Mesenteric fat pad (tissue), 1 donor: ENCODE results near the gene CNKSR1. TPM values are rescaled to one million over a fixed set of nuclear protein-coding genes. Genes with fewer than 3 reads are reported as not detected.

ENCODE experiments used
- DNase-seq: peaks from one replicate; pipeline ENCODE4 v3.0.0-alpha.2; 2020; ENCODE audit warnings: low spot score
- total RNA-seq: library from RNA; stranded (reverse); fragmentation: NEBNext Ultra II Directional; extraction: Animal tissue kit (Norgen Biotek cat#: 25700); gene quantifications from one replicate; pipeline ENCODE4 v1.2.1, GENCODE V29; 2021
- donor health status: DM: yes; HTN: yes; CAD: no.

Gene CNKSR1
- total RNA-seq, 1 donor from 2014 or later: 1.7 TPM

DNA sequence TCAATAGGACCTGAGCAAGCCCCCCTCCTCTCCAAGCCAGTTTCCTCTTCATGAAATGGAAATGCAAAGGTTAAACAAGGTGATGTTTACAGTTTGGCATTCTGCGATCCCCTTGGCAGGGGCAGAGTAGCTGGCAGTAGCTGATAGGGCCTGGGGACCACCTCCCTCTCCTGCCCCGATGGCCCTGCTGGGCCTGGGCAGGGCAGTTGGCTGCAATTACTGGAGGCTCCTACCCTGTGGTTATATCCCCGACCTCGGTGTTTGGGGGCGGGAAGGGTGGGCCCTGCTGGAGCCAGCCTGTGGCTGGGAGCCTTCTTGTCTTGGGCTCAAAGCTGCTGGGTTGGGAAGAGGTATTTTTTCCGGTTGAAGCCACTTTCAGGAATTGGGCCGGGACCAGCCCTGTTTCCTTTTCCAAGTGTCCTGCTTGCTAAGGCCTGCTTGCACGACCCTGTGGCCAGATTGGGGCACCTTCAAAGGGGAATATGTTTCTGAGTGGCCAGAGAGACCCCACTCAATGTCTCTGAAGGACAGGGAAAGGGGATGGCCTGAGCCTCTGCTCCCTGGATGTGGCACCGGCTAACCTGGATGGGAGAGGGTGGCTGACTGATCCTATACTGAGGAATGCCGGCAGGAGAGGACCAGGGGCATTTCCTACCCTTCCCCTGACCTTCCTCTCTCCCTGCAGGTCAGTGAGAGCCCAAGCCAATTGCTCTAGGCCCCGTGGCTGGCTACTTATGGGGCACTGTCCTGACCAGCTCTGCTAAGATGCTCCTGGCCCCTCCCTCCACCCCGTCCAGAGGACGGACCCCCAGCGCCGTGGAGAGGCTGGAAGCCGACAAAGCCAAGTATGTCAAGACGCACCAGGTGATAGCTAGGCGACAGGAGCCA lies 16.5 kb upstream of the CNKSR1 start:
- DNase-seq: no peak

DNA sequence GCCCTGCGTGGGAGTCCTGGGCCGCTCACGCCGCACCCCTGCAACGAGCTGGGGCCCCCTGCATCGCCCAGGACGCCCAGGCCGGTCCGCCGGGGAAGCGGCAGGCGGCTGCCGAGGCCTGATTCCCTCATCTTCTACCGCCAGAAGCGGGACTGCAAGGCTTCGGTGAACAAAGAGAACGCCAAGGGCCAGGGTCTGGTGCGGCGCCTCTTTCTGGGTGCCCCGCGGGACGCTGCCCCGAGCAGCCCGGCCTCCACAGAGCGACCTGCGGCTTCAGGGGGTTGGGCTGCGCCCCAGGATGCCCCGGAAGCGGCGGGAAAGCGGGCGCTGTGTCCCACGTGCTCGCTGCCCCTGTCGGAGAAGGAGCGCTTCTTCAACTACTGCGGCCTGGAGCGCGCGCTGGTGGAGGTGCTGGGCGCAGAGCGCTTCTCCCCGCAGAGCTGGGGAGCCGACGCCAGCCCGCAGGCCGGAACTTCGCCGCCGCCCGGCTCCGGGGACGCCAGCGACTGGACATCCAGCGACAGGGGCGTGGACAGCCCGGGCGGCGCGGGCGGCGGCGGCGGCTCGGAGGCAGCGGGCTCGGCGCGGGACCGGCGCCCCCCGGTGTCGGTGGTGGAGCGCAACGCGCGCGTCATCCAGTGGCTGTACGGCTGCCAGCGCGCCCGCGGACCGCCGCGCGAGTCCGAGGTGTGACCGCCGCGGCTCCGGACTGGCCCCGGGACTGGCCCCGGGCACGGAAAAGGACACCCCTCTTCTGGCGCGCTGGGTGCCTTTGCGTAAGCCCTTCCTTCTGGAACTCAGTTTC lies 15.7 kb upstream of the CNKSR1 start:
- no peak for DNase-seq

DNA sequence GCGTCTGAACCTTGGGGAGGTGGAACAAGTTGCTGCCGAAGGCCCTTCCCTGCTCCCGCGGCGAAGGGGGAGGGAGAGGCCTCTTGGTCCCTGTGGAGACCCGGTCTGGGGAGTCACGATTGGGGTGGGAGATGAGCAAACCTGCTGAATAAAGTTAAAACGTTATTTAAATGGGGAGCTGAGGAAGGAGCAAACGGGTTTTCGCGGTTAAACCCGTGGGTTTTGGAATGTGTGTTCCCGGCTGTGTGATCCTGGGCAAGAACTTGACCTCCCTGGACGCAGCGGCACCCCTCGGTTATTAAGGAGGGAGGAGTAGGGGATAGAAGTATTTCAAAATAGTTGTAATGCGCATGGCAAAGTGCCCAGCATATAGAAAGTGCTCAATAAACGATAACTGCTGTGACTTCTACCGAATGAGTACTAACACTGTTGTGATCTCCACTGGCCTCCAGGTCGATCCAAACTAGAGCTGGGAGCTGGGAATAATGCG lies 15.0 kb upstream of the CNKSR1 start:
- DNase-seq: no peak

DNA sequence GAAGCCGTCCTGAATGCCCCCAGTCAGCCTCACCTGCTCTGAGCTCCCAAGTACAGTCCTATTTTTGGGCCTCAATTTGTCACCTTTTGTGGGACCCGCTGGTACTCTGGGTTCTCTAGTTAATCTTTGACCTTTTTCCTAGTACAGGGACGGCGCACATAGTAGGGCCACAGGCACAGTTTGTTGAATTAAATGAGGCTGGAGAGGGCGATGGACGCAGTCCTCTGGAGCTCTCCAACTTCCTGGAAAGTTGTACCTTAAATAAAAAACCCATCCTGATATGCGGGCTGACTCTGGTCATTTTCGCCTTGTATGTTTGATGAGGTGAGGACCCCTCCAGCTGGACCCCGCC lies 13.6 kb upstream of the CNKSR1 start:
- DNase-seq: no peak

DNA sequence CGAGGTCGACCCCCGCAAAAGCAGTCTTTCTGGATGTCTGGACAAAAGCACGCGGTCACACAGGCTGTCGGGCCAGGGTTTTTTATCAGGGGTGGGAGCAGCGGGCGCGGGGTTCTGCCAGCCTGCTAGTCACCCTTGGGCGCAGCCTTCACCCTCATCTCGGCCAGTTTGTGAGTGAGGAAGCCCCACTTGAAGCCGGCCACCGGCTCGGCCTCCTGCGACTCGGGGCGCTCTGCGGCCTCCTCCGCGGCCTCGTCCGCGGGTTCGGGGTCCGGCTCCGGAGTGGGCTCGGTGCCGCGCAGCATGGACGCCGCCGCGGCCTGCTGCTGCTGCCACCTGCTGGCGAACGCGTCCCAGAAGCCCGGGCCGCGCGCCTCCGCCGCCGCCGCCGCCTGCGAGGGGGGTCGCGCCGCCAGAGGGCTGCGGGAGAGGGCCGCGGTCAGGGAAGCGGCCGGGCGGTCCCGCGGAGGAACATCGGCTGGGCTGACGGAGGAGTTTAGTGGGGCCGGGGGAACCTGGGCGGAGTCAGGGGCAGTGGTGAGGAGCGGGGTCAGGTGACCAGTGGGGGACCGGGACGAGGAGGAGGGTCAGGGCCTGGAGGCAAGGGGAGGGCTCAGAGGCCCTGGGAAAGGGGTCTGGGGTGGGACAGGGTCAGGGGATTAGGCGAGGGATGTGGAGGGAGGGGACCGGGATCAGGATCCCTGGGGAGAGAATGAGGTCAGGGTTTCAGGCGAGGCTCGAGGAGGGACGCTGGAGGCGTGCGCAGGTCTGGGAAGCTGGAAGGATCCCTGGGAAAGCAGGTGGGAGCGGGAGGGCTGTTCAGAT lies 13.0 kb upstream of the CNKSR1 start:
- no peak for DNase-seq

DNA sequence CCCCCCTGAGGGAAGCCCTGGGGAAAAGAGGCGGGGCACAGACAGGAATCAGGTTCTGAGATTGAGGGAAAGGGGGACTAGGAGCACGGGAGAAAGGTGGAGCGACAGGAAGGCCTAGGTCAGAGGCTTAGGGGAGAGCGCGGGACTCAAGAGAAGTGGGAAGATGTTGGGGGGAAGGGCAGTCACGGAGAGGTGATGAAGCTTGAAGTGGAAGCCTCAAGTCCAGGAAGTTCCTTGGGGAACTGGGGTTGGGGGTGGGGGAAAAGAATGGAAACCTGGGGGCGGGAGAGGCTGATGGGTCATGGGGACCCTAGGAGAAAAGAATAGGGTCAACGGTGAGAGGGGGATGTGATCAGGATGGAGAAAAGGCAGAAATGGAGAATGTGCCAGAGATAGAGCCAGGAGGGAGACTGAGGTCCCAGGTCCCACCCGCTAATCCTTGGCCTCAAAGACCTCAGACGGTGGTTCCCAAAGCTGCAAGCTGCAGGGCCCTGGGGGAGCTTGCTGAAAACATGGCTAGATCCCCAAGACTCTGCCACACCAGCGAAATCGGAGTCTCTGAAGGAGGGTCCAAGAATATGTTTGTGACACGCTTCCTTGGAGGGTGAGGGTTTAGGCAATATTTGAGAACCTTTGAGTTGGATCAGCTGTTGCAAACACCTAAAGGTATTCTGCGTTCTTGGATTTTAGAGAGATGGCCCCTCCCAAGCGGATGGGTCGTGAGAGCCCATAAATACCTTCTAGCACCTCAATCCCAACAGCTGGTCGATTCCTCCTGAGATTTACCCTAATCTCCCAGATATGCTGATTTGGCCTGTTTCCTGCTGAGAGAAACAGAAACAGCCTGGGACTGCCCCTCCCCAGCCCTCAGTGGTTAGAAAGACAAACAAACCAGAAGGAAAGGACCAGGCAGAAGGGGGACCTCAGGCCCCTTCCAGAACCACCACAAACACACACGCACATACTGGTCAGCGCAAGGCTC lies 12.1 kb upstream of the CNKSR1 start:
- DNase-seq: no peak

DNA sequence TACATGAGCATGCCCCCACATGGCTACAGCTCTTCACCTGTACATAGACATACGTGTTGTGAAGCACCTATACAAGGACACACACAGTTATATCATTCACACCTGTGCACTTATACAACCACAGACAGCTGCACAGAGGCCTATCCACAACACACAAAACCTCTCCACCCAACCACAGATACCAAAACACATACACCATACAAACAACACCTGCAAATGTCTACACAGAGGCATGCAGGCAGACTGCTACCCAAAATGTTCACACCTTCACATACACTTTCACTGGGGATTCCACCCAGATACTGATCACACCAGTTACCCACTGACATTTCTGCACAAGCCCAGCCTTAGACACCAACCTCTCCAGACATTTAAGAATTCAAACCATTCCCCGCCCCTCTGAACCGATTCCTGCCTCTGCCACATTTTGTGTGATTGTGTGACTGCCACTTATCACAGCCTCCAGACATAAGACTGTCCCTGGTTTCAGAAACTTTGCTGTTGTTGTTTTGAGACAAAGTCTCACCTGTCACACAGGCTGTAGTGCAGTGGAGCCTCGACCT lies 10.5 kb upstream of the CNKSR1 start:
- no peak for DNase-seq

DNA sequence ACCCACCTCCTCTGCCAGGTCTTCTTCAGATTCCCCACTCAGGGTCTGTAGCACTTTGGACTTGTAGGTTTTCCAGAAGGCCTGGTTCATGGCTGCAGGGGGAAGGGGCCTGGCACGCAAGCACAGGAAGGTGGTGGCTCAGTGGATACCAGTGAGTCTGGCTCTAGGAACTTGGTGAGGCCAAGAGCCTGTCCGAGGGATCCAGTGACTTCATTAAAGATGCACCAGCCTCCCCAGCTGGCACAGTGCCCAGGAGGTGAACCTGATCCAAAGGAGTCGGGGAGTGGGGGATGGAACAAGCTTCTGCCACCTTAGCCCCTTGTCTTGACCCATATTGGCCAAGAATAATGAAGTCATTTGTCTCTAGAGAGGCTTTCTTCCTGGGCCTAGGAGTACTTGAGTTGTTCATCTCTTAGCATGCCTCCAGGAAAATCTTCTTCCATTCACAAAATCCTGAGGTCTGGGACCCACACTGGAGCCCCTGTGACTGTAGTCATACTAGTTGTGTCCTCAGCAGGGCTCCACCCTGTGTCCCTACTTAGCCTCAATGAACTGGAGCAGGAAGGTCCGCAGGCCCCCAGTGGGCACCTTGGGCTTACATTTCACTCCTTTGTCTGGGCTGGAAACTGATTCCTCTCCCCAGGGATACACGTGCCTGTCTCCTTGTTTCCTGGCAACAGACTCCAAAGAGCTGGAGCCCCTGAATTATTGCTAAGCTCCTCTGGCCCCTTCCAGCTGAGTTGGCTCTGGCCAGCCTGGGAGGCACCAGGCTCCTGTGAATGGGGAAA lies 8.7 kb upstream of the CNKSR1 start, which contains the start of gene C1orf232:
Gene C1orf232, minus strand, starts transcription at position 554 of the 788 bp plus-strand sequence. Its CDS starts 464 bp downstream, at position 90.
- no peak for DNase-seq

DNA sequence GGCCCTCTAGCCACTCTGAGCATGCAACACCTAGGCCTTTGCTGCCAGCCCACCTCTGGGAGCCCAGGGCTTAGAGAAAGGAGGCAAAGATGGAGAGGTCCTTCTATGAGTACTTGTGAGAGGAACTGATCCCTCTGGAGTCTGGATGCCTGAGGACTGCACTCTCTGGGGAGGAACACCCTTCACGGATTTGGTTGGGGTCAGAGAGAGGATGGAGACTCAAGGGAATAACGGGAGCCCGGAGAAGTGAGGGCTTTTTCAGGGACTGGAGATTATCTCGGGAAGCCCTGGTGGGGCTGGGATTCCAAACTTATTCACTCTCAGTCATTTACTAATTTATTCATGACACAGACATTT lies 8.1 kb upstream of the CNKSR1 start:
- no peak for DNase-seq

DNA sequence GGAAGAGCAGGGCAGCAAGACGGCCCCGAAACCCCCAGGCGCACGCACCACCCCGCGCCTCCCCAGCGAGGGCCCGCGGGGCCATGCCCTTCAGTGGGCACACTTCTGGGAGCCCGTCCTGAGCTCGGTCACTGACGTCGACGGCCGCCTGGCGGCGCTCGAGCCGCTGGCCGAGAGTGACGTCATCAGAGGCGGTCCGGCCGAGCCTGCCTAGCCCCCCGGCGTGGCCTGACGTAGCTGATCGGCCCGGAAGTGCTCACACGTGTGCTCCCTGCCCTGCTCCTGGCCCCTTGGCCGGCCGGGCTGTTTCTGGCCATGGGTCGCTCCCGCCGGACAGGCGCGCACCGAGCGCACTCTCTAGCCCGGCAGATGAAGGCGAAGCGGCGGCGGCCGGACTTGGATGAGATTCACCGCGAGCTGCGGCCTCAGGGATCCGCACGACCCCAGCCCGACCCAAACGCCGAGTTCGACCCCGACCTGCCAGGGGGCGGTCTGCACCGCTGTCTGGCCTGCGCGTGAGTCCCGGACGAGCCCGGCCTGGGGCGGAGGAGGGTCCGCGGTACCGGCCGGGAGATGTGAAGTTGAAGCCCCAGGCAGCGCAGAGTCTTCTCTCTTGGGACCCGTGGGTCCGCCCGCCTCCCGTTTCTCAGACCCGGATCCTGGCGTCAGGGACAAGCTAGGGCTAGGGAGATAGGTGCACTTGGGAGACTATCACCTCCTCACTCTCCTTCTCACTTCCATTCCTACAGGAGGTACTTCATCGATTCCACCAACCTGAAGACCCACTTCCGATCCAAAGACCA lies 7.4 kb upstream of the CNKSR1 start, which contains the start of gene ZNF593:
Gene ZNF593, plus strand, starts transcription at position 240 of the 803 bp plus-strand sequence. Its CDS starts 76 bp downstream, at position 316.
- DNase-seq: peak; percentile 97

DNA sequence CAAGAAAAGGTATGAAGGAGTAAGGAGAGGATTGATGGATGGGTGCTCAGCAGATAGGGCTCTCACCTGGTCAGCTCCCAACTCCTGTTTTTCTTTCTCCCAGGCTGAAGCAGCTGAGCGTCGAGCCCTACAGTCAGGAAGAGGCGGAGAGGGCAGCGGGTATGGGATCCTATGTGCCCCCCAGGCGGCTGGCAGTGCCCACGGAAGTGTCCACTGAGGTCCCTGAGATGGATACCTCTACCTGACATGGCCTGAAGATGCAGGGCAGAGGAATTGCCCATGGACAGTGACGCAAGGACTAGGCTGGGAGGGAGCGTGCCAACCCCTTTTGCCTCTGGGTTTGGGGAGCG lies 6.8 kb upstream of the CNKSR1 start:
- no peak for DNase-seq

DNA sequence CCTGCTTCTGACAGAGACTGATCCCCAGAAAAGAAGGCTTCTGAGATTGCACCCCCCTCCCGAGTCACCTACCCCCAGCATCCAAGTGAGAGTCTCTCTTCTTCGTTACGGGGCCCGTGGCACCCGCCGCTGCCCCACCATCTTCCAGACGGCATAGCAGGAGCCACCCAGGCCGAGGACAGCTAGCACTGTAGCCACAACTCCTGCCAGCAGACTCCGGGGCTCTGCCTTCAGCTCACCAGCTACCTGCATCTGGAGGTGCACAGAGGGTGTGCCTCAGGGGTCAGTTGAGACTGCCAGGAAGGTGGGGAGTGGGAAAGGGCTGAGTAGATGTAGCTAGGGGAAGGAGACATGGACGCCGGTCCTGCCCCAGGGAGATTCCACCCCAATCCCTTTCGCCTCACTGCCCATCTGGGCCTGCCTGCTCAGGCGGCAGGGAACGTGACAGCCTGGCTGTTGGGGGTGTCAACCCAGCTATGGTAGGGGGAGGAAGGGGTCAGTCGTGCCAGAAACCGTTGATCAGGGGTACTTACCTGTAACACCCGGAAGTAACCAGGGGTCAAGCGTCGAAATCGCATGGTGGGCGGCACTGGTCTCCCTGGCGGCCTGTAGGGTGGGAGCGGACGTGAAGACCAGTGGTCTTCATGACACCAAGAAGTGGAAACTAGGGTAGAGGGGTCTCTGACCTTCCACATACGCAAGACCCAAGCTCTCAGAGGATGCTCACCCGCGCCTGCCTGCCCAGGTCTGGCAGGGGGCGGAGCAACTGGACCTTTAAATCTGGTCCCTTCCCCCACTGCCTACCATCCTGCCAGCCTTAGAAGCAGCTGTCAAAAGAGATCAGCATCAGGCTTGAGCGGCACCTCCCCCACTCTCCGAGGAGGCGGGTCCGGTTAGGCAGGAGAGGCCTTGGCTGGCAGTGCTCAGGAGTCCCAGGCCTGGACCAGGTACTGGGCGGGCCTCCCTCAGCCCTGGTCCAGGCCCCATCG lies 5.9 kb upstream of the CNKSR1 start, which contains the start of gene ZNF593OS:
Gene ZNF593OS, minus strand, starts transcription at position 749 of the 989 bp plus-strand sequence. Its CDS starts 171 bp downstream, at position 578.
- no peak for DNase-seq

DNA sequence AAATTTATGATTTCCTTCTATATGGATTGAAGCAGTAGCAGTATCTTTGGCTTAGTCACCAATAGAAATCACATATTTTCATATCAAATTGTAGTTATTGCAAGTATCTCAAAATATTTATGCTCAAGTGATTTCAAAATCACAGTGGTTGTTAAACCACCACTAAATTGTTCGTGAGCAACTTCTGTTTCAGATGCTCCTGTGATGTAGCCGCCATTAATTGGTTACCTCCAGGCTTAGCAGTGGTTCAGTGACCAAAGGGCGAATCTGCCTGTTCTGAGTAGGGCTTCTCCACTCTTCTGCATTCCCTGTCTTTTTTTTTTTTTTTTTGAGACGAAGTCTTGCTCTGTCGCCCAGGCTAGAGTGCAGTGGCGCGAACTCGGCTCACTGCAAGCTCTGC lies 1.9 kb upstream of the CNKSR1 start:
- DNase-seq: no peak

DNA sequence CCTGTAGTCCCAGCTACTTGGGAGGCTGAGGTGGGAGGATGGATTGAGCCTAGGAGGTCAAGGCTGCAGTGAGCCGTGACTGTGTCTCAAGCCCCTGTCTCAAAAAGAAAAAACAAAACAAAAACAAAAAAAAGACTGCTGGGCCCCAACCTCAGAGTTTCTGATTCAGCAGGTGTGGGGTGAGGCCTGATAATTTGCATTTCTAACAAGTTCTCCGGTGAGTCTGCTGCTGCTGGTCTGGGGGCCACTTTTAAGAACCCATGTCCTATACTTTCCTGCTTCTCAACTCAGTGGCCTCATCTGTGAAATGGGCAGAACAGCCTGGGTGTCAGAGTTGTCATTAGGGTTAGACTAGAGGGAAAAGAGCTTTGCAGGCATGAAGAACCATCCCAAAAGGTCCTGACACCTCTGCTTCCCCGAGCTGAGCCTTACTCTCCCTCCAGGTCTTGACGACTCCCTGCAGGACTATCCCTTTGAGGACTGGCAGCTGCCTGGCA lies 2.8 kb downstream of the CNKSR1 start:
- no peak for DNase-seq

DNA sequence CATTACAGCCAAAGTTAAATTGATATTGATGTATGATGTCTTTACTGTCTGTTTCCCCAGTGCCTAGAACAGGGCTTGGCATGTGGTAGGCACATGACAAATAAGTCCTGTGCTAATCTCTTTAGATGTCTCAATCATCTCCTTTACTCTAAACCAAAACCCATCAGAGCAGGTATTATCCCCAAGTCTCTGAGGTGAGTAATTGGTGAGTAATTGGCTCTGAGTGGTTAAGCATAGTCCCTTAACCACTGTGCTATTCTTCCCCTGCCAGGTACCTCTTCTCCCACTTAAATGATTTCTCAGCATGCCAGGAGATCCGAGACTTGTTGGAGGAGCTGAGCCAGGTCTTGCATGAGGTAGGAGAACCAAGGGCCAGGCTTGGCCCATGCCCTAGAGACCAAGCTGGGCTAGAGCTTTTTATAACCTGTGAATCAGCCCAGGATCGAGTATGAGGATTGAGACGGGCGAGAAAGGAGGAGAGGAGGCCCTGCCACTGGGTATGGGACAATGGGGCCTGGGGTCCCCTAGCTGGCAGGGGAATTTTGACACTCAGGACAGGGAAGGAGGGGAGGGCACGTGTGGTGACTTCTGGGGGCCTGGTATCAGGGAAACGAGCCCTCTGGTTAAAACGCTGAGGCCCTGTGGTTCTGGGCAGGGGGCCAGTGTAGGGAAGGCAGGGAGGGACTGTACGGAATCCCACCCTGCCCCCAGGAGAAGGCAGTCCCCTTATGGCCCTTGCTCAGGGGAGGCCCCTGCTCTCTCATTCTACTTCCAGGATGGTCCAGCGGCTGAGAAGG lies 4.5 kb downstream of the CNKSR1 start:
- no peak for DNase-seq

DNA sequence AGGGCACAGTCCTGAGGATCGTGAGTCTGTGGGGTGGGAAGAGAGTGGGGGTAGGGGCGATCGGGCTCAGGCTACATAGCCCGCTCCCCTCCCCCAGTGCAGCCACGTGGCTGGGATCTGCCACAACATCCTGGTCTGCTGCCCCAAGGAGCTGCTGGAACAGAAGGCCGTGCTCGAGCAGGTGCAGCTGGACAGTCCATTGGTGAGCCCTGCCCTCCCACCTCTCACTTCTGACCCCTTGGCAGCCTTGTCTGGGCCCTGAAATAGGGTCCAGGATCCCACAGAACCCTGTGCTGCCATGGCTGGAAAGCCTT lies 5.0 kb downstream of the CNKSR1 start:
- no peak for DNase-seq
